HTR-8/SVneo (cell line): ENCODE data around the gene STRIT1.
"Not testable (repeated sequence)": the region's sequence is repeated elsewhere in the genome, so short reads cannot be mapped to it uniquely, and the experiment has no call there.

Experiments
- DNase-seq: peaks from one replicate; pipeline ENCODE4 v3.0.0; 2011; ENCODE audit warnings: low spot score, mixed read lengths; ENCODE audit not compliant: insufficient read length
- FAIRE-seq: peaks from 2 replicates; lab custom pipeline; 2011; peaks lifted over from hg19 to GRCh38; lab: Jason Lieb, UNC

Gene STRIT1

GRCh38 chr3:155316426-155316825 is 22.9 kb upstream of the STRIT1 start:
- FAIRE-seq (no peak), DNase-seq (no peak)

- no peak for FAIRE-seq
Observed at GRCh38 chr3:155313916-155314315, 20.4 kb upstream of the STRIT1 start.

GRCh38 chr3:155313300-155313699 is 19.8 kb upstream of the STRIT1 start:
- no peak for FAIRE-seq
- peak; percentile 24 for DNase-seq

More at GRCh38 chr3:155313916-155314315, 20.4 kb upstream of the STRIT1 start:
- DNase-seq: no peak

GRCh38 chr3:155312781-155313180 is 19.3 kb upstream of the STRIT1 start:
- no peak for DNase-seq
- no peak for FAIRE-seq

- DNase-seq (no peak), FAIRE-seq (no peak)
Observed at GRCh38 chr3:155309581-155309980, 16.1 kb upstream of the STRIT1 start.

- DNase-seq (no peak), FAIRE-seq (no peak)
Observed at GRCh38 chr3:155308831-155309230, 15.3 kb upstream of the STRIT1 start.

DNA sequence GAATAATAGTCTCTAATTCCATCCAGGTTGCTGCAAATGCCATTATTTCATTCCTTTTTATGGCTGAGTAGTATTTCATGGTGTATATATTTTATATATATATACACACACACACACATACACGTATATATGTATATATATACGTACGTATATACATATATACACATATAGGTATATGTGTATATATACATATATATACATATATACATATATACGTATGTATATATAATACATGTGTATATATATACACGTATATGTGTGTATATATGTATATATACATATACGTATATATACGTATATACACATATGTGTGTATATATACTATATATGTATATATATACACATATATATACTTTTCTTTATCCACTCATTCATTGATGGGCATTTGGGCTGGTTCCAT is 13.7 kb upstream of the STRIT1 start:
- FAIRE-seq (no peak), DNase-seq (no peak)

DNA sequence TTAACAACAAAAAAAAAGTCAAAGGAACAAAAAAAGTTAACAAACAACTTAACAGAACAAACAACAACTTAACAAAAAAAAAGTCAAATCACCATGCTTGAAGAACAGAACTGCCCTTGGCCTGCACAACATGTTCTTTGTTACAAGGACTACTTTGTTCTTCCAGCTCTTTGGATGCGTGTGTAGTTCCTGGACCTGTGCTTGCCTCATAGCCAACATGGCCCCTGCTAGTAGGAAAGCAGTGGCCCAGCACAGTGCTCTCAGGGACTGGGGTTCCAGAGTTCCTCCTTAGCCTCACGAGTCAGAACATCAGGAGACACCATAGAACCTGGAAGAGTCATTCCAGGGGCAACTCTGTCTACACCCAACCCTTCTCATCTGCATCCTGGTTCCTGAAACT is 10.9 kb upstream of the STRIT1 start:
- FAIRE-seq (no peak), DNase-seq (no peak)

GRCh38 chr3:155303540-155304097 is 10.1 kb upstream of the STRIT1 start:
- DNase-seq (no peak), FAIRE-seq (no peak)

DNA sequence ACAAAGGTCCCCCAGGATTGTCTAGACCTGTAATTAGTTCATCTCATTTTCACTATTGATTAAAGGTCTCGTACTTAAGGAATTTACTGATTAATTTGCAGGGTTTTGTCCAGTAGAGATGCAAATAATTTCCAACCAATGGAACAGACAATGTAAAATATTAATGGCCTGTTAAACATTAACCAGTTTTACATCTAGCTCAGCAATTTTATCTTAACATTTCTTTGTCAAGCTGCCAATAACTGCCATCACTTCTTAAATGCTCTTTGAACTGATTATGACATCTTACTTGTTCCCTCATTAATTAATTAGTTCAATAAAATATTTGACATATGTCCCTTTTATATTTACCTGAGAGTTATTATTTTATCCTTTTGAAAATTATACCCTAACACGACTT is 9.4 kb upstream of the STRIT1 start:
- DNase-seq (no peak), FAIRE-seq (no peak)

- no peak for FAIRE-seq
- no peak for DNase-seq
Observed at GRCh38 chr3:155302481-155302880, 9.0 kb upstream of the STRIT1 start.

DNA sequence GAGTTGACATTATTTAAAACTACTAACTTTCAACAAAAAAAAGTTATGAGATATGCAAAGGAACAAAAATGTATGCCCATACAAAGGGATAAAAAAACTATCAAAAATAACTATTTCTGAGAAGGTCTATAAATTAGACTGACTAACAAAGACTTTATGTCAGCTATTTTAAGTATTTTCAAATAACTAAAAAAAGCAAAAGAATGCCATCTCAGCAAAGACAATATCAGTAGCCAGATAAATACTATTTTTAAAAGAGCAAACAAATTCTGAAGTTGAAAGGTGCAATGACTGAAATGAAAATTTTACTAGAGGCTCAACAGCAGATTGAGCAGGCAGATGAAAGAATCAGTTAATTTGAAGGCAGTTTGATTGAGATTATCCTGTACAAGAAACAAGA is 3.6 kb upstream of the STRIT1 start:
- DNase-seq: no peak
- no peak for FAIRE-seq

DNA sequence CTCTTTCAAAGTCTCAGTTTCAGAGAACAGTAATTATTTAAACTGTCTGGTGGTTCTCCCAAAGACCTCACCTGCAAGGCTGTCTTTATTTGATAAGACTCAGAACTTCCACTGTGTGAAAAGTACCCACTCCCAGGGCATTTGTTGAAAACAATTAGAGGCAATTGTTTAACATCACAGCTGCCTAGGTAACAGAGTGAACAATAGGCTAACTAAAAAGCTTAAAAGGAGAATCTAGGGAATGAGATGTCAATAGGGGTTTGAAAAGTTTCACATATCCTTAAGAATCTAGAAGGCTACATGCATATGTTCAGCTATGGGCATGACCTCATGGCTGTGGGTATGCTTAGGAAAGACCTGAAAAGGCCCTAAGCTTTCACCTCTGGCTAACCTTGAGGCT is 2.9 kb upstream of the STRIT1 start:
- FAIRE-seq: no peak
- DNase-seq: no peak

DNA sequence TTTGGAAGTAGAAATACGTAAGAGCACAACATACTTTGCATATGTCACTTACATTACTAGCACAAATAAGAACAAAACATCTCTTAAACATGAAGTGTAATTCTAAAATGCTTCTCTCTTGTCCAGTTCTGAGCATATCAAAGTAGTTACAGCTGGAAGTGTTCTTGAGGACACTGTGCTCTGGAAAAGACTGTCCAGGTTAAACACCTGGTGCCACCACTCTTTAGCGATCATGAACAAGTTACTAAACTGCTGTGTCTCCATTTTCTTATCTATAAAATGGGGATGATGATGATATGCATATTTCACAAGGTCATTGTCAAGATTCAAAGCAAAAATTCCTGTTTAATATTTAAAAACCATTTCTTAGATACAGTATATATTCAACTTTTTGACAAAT is 790 bp downstream of the STRIT1 start:
- DNase-seq (no peak), FAIRE-seq (no peak)

DNA sequence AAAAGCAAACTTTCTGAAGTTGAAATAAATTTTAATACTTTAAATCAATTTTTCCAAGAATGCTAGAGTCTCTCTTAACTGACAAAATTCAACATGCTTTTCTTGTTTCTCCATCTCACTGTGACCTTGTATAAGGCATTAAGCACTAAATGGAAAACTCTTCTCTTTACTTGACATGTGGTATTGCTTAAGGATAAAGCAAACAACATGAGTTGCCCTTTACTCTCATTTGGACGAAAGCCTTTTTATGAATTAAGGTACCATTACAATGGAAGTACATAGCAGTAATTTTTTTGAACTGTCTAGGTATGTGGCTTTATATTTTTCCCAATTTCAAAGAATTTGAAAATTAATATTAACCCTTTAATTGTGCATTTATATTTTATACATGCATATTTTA is 1.4 kb downstream of the STRIT1 start:
- DNase-seq (no peak), FAIRE-seq (no peak)

DNA sequence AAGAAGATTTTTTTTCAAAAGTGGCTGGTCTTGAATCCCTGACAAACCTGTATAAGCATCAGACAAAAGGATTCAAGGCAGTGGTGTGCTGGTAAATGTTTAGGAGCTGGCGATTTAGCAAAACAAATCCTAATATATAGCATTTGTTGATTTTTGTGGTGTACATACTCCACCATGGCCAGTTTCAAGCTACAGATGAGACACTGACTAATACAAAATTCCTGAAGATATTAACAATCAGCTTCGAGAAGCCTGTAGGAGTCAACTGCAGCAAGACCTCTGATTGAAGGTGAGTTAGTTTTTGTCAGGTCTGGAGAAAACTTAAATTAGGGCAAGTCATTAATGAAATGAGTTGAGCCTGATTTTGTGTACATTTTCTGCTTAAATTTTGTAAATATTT is 6.7 kb downstream of the STRIT1 start:
- FAIRE-seq: no peak

DNA sequence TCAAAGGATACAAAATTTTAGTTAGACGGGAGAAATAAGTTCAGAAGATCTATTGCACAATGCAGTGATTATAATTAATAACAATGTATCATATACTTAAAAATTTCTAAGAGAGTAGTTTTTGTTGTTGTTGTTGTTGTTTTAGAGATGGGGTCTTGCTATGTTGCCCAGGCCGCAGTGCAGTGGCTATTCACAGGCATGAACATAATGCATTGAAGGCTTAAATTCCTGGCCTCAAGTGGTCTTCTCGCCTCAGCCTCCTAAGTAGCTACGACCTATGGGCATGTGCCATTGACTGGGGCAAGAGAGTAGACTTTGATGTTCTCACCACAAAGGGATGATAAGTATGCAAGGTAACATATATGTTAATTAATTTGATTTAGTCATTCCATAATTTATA is 7.5 kb downstream of the STRIT1 start:
- DNase-seq (no peak), FAIRE-seq (no peak)

More for the DNA sequence above, 6.7 kb downstream of the STRIT1 start:
- DNase-seq: no peak

GRCh38 chr3:155283092-155284056 is 10.1 kb downstream of the STRIT1 start:
- DNase-seq (no peak), FAIRE-seq (no peak)

GRCh38 chr3:155282385-155283091 is 10.9 kb downstream of the STRIT1 start:
- FAIRE-seq (no peak), DNase-seq (no peak)

DNA sequence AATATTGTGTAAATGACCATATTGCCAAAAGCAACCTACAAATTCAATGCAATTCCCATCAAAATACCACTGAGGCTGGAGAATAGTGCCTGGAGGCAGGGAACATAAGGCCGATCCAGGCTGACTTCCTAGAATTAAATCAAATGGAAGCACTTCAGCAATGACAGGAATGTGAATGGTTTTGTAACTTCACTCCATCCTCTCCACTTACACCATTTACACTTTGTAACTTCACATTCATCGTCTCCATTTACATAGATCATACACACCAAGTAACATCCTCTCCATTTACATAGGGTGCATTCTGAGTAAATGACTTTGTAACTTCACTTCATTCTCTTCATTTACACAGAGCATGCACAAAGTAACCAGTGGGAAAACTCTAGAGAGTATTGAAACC is 11.6 kb downstream of the STRIT1 start:
- peak; percentile 33 for FAIRE-seq
- DNase-seq: no peak

- DNase-seq, FAIRE-seq: not testable (repeated sequence)
Observed at GRCh38 chr3:155276089-155276488, 17.4 kb downstream of the STRIT1 start.
